Lower leg skin (tissue), 3 donors: ENCODE results near the gene ABCF3.

Source experiments
- CTCF ChIP-seq, 3 donors: fragments of 450-650 bp; IDR thresholded peaks; one replicate each; pipeline ENCODE4 v1.5.1; 2016; ENCODE audit warnings: antibody characterized with exemption in 3 of 3, mild to moderate bottlenecking in 3 of 3, moderate library complexity in 2 of 3
- POLR2A ChIP-seq, 2 donors: fragments of 450-650 bp; IDR thresholded peaks; one replicate each; pipeline ENCODE4 v1.6.1; 2016 to 2017; ENCODE audit warnings: antibody characterized with exemption in 2 of 2, mild to moderate bottlenecking in 1 of 2, moderate library complexity in 1 of 2

- TF ChIP-seq POLR2A (IDR thresholded peaks at IDR 0.05): no peak
- TF ChIP-seq CTCF (IDR thresholded peaks at IDR 0.05): no peak
These were observed 25.7 kb downstream of the ABCF3 start for GRCh38 chr3:184211718-184212117.
